Measurements from ENCODE around the gene GPC5. TPM values are rescaled to one million over a fixed set of nuclear protein-coding genes. Genes with fewer than 3 reads are reported as not detected.

GPC5 gene
- total RNA-seq, 1 donor, result not detected

DNA sequence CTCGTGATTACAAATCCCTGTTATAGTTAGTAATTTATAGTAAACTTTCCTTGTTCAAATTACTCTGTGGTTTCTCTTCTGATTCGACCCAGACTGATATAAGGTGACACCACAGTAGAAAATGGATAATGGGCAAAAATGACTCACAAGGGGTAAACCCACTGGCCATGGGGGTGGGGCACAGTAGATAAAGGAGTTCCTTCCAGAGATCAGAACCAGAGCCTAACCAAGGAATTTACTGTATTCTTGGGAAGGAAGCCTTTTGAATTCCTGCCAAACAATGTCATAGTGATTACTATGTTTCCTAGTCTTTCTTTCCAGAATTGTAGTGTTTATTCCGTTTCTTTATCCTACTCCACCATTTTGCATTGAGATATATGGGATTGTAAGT lies 29.0 kb upstream of the GPC5 start:
- no peak for DNase-seq (ENCODE audit: low read depth)
- TF ChIP-seq, protein P1, sequence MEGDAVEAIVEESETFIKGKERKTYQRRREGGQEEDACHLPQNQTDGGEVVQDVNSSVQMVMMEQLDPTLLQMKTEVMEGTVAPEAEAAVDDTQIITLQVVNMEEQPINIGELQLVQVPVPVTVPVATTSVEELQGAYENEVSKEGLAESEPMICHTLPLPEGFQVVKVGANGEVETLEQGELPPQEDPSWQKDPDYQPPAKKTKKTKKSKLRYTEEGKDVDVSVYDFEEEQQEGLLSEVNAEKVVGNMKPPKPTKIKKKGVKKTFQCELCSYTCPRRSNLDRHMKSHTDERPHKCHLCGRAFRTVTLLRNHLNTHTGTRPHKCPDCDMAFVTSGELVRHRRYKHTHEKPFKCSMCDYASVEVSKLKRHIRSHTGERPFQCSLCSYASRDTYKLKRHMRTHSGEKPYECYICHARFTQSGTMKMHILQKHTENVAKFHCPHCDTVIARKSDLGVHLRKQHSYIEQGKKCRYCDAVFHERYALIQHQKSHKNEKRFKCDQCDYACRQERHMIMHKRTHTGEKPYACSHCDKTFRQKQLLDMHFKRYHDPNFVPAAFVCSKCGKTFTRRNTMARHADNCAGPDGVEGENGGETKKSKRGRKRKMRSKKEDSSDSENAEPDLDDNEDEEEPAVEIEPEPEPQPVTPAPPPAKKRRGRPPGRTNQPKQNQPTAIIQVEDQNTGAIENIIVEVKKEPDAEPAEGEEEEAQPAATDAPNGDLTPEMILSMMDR (IDR thresholded peaks at IDR 0.05; ENCODE audit: insufficient read depth, low read depth, low read length), result no peak
- H3K4me3 ChIP-seq (ENCODE audit: low read depth, low read length), result no peak overlapping the region

DNA sequence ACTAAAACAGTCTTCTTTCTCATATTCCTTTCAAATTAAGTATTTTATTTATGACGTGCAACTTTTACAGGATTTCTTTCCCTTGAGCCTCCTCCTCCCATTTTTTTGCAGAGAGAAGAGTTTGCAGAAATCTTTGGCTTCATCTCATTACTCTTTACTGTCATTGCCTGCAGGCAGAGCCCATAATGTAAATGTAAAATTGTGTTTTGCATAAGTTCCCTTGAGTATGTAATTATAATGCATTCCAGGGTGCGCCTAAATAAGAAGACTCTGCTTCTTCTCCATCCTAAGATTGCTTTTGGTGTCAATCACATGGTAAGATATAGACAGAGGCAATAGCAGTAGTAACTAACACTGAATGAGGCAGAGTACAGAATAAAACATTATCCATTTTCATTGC lies 27.9 kb upstream of the GPC5 start:
- H3K4me3 ChIP-seq (ENCODE audit: low read depth, low read length), result no peak overlapping the region
- no peak for DNase-seq (ENCODE audit: low read depth)
- TF ChIP-seq, protein P1 (IDR thresholded peaks at IDR 0.05; ENCODE audit: insufficient read depth, low read depth, low read length), result no peak

DNA sequence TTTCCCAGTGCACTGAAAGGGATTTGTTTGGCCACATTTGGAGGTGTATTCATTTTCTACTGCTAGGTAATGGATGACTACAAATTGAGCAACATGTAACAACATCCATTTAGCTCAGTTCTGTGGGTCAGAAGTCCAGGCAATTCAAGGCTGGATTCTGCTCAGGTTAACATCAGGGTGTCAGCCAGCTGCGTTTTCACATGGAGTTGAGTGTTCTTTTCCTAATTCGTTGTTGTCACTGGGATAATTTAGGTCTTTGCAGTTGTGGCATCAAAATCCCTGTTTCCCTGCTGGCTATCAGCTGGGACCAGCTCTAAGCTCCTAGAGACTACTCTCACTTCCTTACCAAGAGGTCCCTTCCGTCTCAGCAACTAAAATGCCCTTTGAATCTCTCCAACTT lies 25.5 kb upstream of the GPC5 start:
- no peak overlapping the region for H3K4me3 ChIP-seq (ENCODE audit: low read depth, low read length)
- TF ChIP-seq, protein P1 (IDR thresholded peaks at IDR 0.05; ENCODE audit: insufficient read depth, low read depth, low read length), result no peak
- no peak for DNase-seq (ENCODE audit: low read depth)

DNA sequence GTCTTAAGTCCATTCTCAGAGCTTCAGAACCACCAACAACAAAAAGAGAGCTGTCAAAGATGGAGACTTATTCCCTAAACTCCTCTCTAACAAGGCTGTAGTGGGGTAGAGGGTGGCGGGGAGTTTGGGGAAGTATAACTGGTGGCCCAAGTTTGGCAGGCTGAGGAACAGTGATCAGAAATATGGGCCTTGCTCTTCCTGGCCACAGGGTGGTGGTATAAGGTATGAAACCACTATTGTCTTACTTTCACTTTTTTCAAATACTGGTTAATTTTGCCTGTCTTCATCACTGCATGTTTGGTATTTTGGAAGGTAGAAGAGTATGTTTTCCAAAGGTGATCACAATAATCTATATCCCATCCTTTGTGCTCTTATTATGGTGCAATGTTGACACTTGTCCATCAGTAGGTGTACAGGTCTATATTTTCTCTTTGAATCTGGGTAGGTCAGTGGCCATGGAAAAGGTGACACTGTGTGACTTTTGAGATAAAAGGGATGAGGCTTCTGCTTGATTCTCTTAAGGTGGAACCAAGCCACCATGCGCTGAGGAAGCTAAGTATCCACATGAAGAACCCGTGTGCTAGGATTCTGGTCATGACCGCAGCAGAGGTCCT lies 23.2 kb upstream of the GPC5 start:
- no peak for DNase-seq (ENCODE audit: low read depth)
- TF ChIP-seq, protein P1 (IDR thresholded peaks at IDR 0.05; ENCODE audit: insufficient read depth, low read depth, low read length), result peak; percentile 56
- no peak overlapping the region for H3K4me3 ChIP-seq (ENCODE audit: low read depth, low read length)

DNA sequence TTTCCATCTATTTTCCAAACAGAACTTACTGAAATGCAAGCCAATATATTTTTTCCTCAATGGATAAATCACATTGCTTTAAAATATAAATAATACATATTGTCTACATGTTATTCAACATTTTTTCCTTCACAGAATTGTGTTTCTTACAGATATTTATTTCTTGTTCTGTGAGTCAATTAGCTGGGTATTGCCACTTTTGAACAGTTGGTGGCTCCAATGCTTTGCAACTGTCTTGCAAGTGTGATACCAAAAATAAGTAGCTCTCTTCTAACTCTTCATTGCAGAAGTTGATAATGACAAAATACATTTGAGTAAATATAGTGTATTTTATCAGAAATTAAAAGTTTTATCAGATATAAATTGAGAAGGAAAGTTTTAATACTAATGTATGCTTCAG lies 17.1 kb upstream of the GPC5 start:
- no peak overlapping the region for H3K4me3 ChIP-seq (ENCODE audit: low read depth, low read length)
- TF ChIP-seq, protein P1 (IDR thresholded peaks at IDR 0.05; ENCODE audit: insufficient read depth, low read depth, low read length), result peak; percentile 19
- DNase-seq (ENCODE audit: low read depth), result peak; percentile 5

DNA sequence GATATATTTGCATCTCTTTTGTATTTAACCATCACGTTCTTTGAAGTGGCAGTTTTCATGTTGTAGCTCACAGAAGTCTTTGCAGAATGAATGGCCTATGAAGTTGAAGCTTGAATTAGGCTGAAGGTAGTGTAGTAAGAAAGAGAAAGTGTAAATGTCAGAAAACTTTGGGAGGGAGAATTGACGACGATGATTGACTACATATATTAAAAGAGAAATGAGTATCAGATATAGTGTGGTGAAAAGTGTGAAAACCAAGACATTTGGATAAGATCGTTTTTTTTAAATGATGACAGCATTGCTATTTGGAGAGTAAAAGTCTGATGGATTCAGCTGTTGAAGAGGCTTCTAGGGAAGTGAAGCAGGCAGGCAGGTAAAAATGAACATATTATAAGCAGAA lies 14.6 kb upstream of the GPC5 start:
- TF ChIP-seq, protein P1 (IDR thresholded peaks at IDR 0.05; ENCODE audit: insufficient read depth, low read depth, low read length), result no peak
- H3K4me3 ChIP-seq (ENCODE audit: low read depth, low read length), result no peak overlapping the region
- DNase-seq (ENCODE audit: low read depth), result no peak

DNA sequence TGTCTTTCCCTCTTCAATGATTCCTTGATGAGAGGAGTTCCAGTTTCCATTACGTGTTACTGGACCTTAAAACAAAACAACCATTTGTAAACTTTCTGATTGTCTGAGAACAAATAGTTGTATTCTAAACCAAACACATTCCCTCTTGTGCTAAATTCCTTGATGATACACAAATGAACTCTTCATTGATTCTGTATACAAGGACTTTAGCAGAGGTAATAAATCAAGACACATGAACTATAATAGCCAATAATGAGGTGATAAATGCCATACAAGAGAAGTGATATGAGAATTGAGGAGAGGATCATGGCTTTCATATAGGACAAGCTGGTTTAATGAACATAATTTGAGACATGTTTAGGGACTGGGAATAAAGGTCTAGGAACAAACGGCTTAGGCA lies 13.5 kb upstream of the GPC5 start:
- no peak overlapping the region for H3K4me3 ChIP-seq (ENCODE audit: low read depth, low read length)
- TF ChIP-seq, protein P1 (IDR thresholded peaks at IDR 0.05; ENCODE audit: insufficient read depth, low read depth, low read length), result no peak
- DNase-seq (ENCODE audit: low read depth), result no peak
